NK-92 (cell line): Measurements from ENCODE around the gene CEBPB.
"Not testable (repeated sequence)": the region's sequence is repeated elsewhere in the genome, so short reads cannot be mapped to it uniquely, and the experiment has no call there.

Experiments used
- DNase-seq: peaks from one replicate; lab custom pipeline; 2025; ENCODE audit not compliant: unreplicated experiment; lab: John Stamatoyannopoulos, UW

The CEBPB gene

DNA sequence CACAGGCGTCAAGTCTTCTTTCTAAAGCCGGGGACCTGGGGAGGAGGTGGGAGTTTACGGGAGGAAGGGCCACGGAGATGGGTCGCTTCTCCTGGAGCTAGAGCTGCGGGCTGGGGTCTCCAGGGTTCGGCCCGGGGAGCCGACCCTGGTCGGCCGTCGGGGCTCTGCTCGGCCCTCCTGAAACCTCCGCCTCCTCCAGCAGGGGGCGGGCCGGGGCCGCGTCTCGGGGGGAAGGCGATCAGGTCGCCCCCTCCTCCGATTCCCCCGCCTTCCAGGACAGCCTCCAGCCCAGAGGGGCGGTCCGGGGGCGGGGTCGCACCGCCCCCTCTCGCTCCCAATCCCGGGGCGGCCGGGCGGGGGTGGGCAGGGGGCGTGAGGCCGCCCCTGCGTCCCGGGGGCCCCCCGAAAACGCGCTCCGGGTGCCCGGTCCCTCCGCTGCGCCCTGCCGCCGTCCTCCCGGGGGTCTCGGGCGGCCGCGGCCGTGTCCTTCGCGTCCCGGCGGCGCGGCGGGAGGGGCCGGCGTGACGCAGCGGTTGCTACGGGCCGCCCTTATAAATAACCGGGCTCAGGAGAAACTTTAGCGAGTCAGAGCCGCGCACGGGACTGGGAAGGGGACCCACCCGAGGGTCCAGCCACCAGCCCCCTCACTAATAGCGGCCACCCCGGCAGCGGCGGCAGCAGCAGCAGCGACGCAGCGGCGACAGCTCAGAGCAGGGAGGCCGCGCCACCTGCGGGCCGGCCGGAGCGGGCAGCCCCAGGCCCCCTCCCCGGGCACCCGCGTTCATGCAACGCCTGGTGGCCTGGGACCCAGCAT, at the start of gene CEBPB:
Gene CEBPB, plus strand, starts transcription at position 580 of the 814 bp plus-strand sequence. Its CDS starts 204 bp downstream, at position 784.
- no peak for DNase-seq

DNA sequence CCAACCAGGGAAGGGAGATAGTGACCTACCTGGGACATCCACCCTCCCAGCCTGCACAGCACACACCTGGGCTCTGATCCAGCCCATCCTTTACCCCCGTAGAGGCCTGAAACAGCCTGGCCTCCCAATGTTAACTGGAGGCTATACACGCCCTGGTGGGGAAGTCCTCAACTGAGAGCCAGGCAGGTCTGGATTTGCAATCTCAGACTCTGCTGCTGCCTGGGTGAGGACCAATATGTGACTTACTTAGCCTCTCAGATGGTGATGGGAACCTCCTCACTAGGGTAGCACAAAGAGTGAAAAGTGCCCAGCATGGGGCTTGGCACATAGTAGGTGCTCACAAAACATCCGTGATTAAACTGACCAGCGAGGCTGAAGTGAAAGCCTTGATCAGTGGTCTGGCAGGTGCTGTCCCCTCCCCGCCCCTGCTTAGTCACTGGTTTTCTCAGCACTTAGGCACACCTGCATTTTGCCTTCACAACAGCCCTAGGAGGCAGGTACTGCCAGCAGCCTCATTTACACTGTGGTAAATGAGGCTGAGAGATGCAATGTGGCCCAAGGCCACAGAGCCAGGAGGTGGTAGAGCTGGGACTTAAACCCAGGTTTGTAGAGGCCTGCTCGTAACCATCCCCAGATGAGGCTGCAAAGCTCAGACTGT, 49.5 kb upstream of the CEBPB start:
- DNase-seq, result no peak

DNA sequence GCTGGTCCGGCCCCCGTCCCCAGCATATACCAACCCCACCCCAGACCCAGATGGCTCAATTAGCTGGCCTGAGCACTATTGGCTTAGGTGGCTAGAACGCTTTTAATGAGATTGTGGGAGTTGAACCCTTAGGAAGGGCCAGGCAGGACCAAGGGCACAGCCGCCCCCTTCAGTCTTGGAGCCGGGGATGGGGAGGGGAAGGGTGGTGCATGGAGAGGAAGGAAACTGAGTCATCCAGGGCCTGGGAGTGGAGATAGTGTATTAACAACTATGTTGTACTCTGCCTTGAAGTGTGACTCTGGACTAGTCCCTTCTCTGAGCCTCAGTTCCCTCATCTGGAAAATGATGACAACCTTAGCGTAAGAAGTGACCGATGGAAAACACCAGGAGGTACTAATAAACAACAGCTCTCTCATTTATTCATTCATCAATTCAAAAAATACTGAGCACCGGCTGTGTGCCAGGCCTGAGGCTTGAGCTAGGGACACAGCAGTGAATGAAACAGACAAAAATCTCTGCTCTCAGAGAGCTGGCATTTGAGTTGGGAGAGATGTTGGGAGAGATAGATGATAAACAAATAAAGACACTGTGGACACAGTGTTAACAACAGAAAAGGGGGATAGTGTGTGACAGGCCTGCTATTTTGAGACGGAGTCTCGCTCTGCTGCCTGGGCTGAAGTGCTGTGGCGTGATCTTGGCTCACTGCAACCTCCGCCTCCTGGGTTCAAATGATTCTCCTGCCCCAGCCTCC, 48.6 kb upstream of the CEBPB start:
- DNase-seq, result no peak

DNA sequence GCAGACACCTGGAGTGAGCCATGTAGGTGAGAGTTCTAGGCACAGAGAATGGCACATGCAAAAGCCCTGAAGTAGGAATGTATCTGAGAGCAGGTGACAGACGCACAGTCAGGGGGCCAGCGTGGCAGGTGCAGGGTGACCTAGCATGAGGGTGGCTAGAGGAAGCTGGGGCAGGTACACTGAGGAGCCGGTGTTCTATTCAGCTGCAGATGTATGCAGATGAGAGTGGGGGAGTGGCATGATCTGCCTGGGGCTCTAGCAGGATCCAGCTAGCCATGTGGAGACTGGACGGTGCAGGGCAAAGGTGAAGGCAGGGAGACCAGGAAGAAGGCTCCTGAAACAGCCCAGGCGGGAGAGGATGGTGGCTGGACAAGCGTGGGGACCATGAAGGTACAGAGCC, 47.8 kb upstream of the CEBPB start:
- DNase-seq, result no peak

DNA sequence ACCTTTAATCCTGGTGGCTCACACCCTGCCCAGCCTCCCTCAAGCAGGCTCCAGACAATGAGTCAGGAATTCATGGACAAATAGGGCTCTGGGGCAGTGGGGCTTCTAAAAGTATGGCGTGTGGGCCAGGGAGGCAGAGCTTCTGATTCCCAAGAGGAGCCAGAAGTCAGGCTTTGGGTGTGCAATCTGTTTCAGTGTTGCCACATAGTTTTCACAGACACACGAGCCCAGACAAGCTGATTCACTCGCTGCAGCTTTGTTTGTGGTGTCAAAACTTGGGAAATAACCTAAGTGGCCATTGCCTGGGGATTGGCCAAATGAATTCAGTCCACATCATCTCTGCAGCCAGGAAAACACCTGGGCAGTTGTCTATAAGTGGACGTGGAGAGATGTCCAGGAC, 46.3 kb upstream of the CEBPB start:
- DNase-seq, result no peak

DNA sequence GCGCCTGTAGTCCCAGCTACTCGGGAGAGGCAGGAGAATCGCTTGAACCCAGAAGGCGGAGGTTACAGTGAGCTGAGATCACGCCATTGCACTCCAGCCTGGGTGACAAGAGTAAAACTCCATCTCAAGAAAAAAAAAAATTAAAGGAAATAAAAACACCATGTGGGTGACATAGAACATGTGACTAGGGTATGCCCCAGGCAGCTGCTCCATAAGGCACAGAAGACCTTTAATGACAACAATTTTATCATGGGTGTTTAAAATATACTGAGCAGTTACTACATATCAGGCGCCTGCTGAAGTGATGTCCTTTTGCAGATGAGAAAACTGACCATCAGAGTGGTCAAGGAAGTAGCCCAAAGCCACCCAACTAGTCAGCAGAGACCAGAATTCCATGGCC, 45.1 kb upstream of the CEBPB start:
- DNase-seq, result no peak

DNA sequence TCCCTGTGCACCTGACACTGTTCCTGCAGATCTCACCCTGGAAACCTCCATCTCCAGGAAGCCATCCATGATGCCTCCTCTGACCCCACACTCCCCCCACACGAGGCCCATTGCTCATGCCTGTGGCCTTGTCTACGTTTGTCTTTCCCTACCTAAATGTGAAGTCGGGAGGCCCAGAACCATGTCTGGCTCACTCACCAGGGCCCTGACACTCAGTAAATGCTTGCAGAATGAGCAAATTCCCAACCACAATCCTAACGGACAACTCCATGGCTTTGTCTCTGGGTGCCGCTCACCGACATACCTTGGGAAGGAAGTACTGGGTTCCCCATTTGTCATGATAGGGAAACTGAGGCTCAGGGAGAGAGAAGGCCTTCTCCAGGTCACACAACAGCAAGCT, 44.4 kb upstream of the CEBPB start:
- DNase-seq, result no peak

DNA sequence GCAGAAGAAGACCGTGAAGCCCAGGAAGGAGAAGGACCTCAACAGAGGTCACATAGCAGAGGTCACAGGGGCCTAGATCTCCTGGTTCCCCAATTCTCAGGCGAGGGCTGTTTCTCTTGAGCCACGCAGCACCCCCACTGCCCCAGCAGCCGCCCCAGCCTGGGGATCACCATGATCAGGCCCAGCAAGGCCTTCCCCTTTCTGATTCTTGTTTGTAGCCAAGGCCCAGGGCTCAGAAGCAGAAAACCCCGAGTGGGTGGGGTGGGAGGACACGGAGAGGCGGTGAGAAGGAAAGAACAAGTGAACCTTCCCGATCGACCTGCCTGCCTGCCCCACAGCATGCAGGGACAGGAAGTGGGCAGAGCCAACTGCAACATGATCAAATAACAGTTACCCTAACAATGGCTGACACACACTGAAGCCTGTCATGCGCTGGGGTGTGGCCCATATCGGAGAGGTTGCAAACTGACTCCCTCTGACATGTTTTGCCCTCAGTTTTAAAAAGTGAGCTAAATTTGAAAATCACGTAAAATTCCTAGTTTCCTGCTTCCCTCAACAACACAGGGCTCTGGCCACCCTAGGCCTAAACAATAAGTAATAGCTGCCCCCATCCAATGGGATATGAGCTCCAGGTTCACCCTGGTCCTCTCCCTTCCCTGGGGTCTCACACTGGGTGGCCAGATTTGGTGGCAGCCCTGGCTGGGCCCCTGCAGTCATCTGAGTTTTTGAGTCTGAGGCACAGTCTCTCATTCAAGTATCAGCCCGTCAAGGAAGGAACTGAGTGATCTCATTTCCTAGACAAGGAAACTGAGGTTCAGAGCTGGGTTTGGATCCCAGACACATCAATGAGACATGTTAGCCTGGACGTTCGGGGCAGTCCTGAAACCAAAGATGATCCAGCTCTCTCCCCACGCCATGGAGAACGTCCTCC, 43.6 kb upstream of the CEBPB start:
- no peak for DNase-seq

DNA sequence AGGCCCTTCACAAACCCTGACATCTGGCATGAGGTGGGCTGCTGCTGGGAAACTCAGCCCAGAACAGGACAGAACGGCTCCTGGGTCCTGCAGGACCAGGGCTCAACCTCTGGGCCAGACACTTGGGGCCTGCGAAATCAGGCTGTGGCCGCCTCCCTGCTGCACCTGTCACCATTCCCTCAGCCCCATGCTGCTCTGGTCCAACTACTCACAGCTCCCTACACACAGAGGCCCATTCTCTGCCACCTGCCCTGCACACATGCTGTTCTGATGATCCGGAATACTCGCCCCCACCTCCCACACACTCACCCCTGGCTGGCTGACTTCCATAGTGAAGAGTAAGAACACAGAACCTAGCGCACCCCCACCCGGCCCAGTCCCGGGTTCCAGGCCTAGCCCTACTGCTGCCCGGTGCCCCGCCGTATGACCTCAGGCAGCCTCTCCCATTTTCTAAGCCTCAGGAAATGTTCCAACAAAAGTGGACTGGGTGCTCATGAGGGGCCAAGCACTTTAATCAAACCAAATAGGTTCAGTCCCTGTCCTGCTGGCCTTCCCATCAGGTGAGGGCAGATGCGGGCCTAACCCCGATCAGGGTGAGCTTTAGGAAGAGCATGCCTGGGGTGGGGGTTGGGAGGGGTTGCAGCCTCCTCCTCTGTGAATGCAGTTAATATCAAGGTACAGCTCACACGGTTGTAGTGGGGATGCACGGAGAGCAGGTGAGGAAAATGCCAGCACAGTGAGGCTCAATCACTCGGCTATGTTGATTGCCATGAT, 41.0 kb upstream of the CEBPB start:
- no peak for DNase-seq

DNA sequence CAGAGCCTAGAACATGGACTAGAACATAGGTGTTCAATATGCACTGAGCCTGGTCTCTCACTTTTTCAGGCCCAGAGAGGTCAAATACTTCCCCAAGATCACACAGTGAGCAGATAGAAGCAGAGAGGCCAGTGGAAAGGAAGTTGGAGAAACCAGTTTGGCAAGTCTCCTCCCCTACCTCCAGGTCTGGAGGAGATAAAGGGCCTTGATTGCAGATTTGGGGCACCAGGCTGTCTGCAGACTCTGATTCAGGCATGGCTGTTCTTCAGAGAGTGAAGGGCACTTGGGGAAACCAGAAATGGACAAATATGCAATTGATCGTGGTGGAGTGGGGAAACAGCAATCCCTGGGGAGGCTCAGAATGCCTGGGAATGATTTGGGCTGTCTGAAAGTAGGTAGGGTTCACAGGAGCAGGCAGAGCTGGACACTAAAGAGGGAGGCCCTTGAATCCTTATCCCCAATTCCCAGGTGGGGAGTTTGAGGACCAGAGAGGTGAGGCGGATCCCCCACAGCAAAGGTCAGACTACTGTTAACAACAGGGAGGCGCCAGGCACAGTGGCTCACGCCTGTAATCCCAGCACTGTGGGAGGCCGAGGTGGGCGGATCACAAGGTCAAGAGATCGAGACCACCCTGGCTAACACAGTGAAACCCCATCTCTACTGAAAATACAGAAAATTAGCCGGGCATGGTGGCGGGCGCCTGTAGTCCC, 39.4 kb upstream of the CEBPB start:
- no peak for DNase-seq

DNA sequence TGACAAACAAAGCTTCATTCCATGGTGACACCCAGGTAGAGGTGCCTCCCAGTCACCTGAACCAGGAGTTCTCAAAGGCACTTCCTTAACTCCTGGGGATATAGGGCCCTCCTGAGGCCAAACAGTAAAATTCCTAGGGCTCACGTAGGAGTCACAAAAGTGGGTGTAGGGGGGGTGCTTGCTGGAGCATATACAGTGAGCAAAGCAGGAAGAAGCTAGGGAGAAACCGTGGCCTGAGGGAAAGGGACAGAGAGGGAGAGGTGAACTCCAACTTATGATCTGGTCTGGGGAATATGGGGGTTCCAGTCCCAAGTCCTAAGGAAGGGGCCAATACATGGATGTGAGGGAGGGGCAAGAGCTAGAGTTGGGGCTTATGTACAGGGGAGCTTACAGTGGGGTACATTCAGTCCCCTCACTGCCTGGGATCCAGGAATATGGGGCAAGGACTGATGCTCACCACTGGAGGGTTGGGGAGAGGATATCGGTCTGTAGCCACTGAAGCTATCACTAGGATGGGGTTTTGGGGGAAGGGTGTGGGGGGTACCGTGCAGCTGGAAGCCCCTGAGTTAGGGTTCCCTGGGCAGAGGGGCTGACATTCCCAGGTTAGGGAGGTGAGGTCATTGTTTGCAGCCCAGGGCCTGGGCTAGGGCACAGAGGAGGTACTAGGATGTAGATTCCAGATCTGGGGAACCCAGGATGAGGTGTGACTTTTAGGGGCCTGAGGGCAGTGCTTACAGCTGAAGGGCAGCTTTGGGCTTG, 38.1 kb upstream of the CEBPB start:
- no peak for DNase-seq

DNA sequence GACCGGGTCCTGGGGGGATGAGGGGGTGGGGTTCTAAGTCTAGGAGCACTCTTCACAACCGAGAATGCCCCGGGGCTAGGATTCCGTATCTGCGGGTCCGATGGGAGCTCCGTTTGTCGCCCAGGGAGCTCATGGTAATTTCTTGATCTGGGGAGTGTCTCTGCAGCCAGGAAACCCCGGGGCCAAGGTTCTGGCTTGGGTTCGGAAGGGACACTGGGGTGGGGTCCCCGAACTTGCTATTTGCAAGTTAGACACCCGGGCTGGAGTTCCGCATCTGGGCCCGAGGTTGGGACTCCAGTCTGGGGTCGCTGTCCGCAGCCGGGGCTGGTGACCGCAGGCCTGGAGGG, 37.5 kb upstream of the CEBPB start:
- DNase-seq, result no peak

DNA sequence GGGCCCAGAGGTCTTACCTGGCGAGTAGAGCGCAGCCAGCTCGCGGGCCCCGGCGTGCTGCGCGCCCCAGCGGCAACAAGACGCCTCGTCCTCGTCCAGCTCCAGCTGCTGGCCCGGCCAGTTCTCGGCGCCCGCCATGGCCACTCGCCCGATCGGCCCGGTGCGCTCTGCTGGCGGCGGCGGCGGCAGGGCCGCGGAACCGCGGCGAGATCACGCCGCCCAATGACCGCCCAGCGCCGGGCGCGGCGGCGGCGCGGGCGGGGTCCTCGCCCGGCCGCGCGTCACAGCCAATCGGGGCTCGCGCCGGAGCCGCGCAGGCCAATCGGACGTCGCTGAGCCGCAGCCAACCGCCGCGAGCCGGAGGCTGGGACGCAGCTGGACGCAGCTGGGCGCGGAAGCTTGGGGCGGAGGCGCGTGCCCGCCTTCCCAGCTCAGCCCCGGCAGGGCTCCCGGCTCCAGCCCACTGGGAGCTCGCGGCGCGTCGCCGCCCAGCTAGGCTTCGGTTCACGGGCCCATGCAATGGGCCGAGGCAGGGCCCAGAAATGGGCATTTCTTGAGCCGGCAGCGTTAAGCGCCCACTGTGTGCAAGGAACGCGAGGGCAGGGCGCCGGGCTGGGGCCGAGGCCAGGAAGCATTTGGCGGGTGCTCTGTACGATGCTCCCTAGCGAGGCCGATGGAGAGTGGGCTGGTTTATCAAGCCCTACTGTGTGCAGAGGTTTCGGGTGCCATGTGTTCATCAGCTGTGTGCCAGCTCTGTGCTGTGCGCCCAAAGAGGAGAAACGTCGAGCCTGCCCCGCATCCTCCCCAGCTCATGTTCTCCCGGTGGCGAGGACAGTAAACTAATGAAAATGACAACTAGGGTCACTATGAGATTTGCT, 36.9 kb upstream of the CEBPB start, which contains the start of gene PEDS1:
Gene PEDS1, minus strand, starts transcription at position 224 of the 878 bp plus-strand sequence. Its CDS starts 86 bp downstream, at position 138.
- DNase-seq, result no peak

DNA sequence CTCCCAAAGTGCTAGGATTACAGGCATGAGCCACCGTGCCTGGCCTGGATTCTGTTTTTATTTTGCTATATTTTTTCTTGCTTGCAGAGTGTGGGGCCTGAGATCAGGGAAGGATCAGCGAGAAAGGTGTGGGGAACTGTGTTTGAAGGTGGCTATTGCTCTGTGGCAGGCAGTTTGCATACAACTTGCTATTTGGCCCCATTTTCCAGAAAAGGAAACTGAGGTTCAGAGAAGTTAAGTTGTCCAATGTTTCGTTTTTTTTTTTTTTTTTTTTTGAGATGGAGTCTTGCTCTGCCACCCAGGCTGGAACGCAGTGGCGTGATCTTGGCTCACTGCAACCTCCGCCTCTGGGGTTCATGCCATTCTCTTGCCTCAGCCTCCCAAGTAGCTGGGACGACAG, 29.1 kb upstream of the CEBPB start:
- DNase-seq, result not testable (repeated sequence)

DNA sequence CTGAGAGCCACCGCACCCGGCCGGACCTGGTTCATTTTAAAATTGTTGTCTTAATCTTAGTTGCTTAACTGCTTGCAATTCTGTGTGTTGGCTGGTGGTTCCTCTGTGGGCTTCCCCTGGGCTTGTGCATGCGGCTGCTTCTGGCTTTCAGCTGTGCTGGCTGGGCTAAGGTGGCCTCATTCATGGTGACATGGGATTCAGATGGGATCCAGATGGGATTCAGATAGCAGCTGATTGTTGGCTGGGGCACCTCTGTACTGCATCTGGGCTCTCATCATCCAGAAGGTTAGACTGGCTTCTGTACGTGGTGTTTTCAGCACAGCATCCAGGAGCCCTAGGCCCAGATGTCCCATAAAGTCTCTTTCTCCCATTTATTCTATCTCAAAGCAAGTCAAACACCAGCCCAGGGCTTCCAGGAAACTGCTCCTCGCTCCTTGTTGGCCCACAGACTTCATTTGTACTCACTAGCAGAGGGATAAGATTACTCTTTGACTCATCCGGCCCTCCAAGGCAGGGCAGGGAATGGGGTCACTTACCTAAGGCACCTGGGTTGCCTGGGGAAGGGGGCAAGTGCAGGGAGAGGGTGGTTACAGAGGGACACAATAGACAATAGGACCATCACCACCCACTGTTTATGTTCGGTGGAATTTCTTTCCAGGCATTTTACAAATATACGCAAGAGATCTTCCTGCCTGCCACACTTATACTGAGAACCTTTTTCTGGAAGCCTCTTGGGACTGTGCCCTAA, 26.9 kb upstream of the CEBPB start:
- DNase-seq, result no peak

DNA sequence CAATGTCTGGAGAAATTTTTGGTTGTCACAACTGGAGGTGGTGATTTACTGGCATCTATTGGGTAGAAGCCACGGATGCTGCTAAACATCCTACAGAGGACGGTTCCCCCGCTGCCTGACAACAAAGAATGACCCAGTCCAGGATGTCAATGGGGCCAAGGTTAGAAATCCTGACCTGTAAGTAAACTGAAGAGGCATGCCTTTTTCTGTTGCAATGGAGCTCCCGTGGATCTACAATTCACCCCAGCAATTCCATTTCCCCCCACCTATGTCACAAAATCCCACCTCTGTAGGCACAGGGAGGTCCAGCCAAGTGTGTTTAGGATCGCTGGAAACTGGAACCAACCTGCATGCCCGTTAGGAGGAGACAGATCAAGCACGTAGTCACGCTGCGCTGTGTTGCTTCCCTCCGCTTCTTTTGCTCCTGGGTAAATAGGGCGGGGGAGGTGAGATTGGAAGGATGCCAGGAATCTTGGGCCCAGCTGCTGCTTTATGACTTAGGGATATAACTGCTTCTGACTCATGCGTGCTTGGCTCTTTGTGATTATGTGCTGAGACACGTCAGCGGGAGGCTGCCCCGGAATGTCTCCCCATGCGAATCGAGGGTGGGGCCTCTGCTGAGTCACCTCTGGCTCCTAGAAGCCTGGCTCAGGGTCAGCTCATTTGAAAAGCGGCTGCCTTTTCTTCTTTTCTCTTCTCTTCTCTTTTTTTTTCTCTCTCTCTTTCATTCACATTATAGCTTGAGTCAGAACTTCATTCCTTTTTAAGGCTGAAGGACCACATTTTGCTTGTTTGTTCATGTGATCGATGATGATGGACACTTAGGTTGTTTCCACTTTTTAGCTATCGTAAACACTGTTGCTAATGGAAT, 24.7 kb upstream of the CEBPB start:
- no peak for DNase-seq
